NCI-H82 treated with DMSO at 0.1 percent for 48 hours (cell line): Measurements from ENCODE around the gene KIAA1143.
A peak's percentile ranks its signal among the peaks of the same experiment; 100 is the strongest.

Source experiments
- DNase-seq: peaks from one replicate; lab custom pipeline; 2025; ENCODE audit not compliant: unreplicated experiment; lab: John Stamatoyannopoulos, UW

Gene KIAA1143

DNA sequence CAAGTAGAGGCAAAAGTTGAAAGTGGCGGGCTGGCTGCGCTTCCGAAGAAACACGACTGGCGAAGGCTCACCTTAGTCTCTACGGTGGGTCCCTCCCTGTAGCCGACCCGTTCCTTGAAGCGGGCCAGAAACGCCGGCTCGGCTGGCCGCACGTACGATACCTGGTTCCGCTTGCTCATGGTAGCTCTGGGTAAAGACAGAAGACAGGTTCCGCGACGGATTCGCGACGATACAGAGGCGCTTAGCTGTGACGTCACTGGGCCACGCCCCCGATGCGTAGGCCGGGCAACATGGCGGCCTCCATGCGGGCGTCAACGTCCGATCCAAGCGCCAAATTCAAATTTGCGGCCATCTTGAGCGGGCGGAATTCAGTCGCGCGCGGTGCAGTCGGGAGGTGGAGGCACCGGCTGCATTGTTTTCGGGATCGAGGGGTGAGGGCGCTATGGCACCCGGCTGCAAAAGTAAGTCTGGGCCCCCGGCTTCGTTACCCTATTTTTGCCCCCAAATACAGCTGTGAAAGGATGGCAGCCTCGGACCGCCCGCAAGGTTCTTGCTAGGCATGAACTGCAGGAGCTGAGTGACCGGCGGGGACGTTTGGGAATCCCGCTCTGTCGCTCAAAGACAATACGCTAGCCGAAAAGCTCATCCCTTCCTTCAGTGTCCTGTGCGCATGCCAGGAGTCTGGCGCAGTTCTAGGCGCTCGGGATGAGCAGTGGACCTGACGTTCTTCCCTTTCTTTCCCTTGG is at the start of gene KIAA1143, which contains the start of gene KIF15:
Gene KIAA1143 (minus strand): TSS at position 196 of the 746 bp plus-strand sequence. CDS start 17 bp downstream, at position 179.
Gene KIF15 (plus strand): TSS at position 371 of the 746 bp plus-strand sequence. CDS start 72 bp downstream, at position 443.
- peak; percentile 52 for DNase-seq

DNA sequence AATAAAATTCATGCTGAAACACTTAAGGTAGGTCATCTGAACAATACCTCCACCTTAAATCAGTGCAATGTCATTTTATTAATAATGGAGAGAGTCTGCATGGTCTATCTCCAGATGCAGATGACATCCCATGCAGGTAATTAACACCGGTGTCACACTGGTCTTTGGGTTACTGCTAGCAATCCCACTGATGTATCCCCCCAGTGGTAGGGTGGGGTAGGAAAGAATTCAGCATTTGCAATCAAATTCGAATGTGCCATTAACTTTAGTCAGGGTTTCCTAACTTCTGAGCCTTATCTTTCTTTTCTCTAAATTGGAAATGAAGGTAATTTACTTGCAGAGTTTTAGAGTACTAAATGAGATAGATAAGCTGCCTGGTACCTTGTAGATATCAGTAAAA is 44.5 kb upstream of the KIAA1143 start:
- DNase-seq, result no peak

- DNase-seq, result no peak
Observed at GRCh38 chr3:44803298-44803697, 41.9 kb upstream of the KIAA1143 start.

GRCh38 chr3:44802011-44802410 is 40.6 kb upstream of the KIAA1143 start:
- DNase-seq, result no peak

DNA sequence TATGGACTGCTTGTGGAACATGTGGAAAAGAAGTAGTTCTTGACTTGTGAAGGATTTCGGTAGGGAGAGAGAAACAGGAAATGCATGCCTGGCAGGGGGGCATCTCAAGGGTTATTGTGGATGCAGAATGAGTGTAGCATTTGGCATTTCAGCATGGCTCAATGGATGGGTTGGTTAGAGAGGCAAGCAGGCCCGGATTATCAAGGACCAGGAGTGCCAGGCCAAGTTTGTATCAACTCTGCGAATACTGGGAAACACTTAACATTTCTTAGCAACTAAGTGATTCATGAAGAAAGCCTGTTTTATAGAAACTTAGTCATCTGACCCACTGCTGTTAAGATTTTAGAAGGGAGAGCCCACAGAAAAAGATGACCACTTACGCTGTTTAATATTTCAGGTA is 33.8 kb upstream of the KIAA1143 start:
- no peak for DNase-seq

- DNase-seq, result peak; percentile 83
Observed at GRCh38 chr3:44782891-44783290, 21.5 kb upstream of the KIAA1143 start.

DNA sequence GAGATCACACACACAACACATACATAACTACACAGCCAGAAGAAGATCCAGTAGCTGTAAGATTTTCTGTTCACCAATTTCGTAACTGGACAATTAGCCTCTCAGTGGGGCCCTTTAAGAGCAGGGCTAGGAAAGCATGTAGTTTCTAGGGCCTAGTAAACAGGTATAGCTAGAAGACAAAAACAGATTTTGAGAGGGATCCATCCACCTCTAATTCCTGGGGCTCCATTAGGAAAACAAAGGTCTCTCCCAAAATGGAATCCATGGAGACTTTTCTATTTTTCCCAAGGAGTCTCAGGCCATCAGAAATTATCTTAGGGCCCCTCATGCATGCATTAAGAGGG is 10.7 kb upstream of the KIAA1143 start:
- no peak for DNase-seq

DNA sequence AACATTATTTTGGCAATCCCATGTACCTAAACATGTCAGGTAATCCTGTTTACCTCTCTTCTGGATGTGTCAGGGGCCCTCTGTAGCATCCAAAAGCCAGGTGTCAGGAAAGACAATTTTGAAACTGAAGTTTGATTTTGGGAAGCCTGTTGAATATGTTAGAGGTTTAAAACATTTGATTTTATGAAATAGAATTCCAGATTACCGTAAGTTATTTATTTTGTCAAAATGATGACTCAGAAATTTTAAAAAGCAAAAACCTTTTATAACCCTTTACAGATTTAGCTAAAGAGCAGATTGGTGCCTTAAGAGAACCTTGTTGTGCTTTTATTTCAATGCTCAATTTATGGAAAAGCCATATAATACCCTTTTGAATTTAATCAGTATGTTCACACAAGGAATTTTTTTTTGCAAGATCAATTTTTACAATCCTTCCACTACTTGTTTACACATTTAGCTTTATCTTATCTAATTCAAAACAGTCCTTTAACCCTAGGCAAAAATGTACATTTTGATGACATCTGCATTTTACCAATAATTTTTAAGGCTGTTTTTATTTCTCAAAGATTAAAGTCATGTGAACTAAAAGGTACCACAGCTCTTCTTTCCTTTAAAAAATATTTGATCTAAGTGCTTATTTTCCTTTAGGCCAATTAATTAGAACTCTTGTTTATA is 10.1 kb upstream of the KIAA1143 start:
- no peak for DNase-seq

GRCh38 chr3:44764248-44764647 is 2.8 kb upstream of the KIAA1143 start:
- DNase-seq, result no peak

- no peak for DNase-seq
Observed at GRCh38 chr3:44762690-44763089, 1.3 kb upstream of the KIAA1143 start.

- DNase-seq, result peak; percentile 18
Observed at GRCh38 chr3:44762170-44762677, 805 bp upstream of the KIAA1143 start.

DNA sequence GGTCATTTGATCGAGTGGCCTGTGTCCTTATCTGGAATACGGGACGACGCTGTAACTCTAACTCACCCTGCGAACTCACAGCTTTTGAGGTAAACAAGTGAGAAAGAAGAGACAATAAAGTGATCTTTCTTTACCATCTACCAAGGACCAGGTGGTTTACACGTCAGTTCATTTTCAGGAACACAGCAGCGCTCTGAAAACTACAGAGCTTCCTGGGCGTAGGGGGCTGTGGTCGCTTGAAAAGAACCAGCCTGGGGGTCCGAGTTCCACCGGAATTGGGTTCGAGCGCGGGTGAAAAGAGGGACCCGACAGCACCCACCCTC is 357 bp downstream of the KIAA1143 start:
- no peak for DNase-seq

DNA sequence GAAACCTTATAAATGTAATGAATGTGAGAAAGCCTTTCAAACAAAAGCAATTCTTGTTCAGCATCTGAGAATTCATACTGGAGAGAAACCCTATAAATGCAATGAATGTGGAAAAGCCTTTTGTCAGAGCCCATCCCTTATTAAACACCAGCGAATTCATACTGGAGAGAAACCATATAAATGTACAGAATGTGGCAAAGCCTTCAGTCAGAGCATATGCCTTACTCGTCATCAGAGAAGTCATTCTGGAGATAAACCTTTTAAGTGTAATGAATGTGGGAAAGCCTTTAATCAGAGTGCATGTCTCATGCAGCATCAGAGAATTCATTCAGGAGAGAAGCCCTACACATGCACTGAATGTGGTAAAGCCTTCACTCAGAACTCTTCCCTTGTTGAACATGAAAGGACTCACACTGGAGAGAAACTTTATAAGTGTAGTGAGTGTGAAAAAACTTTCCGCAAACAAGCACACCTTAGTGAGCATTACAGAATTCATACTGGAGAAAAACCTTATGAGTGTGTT is 26.7 kb downstream of the KIAA1143 start:
- no peak for DNase-seq

DNA sequence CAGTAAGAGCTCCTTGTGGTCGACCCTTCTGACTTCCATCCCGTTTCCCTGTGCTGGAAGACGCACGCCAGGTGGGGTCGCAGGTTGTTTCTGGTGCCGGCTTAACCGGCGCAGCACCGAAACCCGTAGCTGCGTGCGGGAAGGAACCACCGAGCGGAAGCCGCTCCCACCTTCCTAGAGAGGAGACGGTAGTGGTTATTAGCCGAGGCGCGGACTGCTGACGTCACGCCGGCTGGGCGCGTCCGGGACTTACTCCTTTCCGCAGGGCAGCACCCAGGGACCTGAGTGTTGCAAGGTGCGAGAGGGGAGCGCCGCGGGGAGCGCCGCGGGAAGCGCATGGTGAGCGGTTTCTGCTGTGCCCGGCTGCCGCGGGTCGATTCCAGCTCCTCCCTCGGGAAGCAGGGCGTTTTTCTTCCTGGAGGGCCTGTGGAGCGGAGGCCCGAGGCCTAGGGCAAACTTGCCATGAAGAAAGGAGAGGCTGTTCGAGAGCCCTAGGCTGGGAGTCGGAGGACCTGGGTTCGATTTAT is 32.0 kb downstream of the KIAA1143 start, which contains the start of gene ZNF501:
Gene ZNF501 (plus strand): TSS at position 252 of the 527 bp plus-strand sequence. CDS start 4,787 bp downstream, outside the sequence.
- DNase-seq, result peak; percentile 9

DNA sequence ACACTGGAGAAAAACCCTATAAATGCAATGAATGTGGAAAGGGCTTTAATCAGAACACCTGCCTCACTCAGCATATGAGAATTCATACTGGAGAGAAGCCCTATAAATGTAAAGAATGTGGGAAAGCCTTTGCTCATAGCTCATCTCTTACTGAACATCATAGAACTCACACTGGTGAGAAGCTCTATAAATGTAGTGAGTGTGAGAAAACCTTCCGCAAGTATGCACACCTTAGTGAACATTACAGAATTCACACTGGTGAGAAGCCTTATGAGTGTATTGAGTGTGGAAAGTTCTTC is 39.4 kb downstream of the KIAA1143 start:
- no peak for DNase-seq

DNA sequence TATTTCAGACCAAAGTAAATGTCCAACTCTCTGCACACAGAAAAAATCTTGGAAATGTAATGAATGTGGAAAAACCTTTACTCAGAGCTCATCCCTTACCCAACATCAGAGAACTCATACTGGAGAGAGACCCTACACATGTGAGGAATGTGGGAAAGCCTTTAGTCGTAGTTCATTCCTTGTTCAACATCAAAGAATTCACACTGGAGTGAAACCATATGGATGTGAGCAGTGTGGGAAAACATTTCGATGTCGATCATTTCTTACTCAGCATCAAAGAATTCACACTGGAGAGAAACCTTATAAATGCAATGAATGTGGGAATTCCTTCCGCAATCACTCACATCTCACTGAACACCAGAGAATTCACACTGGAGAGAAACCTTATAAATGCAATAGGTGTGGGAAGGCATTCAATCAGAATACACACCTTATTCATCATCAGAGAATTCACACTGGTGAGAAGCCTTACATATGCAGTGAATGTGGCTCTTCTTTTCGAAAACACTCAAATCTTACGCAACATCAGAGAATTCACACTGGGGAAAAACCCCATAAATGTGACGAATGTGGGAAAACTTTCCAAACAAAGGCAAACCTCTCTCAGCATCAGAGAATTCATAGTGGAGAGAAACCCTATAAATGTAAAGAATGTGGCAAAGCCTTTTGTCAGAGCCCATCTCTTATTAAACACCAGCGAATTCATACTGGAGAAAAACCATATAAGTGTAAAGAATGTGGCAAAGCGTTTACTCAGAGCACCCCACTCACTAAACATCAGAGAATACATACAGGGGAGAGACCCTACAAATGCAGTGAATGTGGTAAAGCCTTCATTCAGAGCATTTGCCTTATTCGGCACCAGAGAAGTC is 40.0 kb downstream of the KIAA1143 start:
- no peak for DNase-seq

GRCh38 chr3:44712455-44713075 is 48.9 kb downstream of the KIAA1143 start, which contains the start of gene ZNF502:
Gene ZNF502 (plus strand): TSS chr3:44712660. CDS start chr3:44720262, 7,602 bp downstream.
- DNase-seq, result peak; percentile 1
